T-helper 2 cell (primary cell): Measurements from ENCODE around the gene NAT8.
"Not testable (repeated sequence)": the region's sequence is repeated elsewhere in the genome, so short reads cannot be mapped to it uniquely, and the experiment has no call there.

Experiments used
- DNase-seq, 5 experiments: peaks; one replicate each; pipeline versions ENCODE4 v3.0.0 to v3.0.0-alpha.2; 2012 to 2022

Gene NAT8

DNA sequence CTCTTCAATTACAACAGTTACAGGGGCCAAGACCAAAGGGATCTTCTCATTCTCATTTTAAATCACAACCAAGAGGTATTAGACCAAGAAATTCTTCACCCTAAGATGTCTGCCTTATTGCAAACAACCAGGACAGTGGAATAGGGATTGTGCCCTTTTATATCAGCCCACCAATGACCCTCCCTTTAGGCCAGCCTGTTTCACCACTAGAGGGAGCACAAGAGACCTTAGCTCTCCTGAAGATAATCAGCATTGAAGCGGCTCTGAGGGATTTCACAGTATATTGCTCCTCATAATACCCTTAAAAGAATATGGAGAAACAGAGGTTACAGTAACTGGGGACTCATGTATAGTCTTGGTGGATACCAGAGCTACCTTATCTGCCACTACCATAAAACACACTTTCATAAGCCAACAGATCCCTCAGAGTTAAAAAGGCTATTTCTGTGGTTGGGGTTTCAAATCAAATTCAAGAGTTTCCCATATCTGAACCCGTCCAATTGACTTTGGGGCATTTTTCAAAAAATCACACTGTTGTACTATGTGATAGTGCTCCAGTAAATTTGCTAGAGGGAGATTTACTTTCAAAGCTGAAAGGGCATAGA, 11.5 kb downstream of the NAT8 start:
- not testable (repeated sequence) for DNase-seq

DNA sequence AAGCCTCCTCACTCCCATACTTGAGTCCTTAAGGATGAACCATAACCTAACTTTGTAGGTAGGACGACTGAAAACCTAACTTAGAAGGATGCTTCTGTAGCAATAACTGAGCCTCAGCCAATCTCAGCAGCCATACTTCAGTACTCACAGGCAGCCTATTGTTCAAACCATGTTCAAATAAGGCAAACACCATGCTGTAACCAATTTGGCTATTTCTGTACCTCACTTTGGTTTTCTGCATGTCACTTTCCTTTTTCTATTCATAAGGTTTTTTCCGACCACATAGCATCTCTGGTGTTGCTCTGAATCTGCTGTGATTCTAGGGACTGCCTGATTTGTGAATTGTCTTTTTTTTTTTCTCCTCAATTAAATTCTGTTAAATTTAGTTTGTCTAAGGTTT, 13.7 kb downstream of the NAT8 start:
- not testable (repeated sequence) for DNase-seq

DNA sequence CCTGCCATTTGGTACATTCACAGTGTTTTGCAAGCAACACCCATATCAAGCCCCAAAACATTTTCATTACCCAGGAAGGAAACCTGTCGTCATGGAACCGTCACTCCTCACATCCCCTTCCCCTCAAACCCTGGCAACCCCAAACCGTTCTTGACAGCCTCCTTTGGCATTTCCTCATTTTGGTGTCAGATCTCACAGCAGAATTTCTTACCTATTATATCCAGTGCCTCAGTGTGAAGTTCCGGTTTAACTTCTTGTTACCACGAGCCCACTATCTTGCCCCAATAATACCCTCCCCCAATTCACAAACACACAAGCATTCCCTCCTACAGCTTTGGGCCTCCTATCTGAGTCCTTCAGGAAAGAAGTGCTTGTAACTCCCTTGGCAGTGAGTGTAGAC, 16.0 kb downstream of the NAT8 start:
- not testable (repeated sequence) for DNase-seq

DNA sequence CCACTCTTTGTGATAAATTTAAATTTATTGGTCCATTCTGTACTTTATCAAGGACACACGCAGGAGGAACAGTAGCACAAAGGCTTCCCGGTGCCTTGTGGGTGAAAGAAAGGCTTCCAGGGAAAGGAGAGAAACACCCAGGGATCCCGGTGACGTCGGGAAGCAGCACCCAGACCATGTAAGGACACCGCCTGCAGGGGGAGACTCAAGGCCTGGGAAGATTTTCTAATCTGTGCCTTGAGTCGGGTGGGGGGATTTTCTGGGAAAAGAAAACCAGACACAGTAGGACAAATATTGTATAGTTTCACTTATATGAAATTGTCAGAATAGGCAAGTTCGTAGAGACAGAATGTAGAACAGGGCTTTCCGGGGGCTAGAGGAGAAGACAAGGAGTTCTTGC, 17.6 kb downstream of the NAT8 start:
- DNase-seq: not testable (repeated sequence)

DNA sequence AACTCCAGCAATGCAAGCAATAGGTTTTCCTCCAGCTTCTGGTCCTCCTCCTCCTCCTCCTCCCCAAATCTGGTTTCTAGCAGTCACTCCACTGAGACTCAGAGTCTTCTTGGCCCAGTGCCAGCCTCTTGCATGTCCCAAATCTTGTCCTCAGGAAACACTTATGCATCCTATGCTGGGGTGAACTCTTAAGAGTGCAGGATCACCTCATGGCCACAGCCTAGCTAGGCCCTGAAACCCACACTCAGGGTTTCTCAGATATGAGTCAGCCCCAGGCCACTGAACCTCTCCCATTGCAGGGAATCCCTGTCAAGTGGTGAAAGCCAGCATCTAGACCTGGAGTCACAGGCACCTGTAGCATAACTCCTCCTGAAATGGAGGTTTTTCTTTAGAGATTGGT, 18.2 kb downstream of the NAT8 start:
- DNase-seq: not testable (repeated sequence)

DNA sequence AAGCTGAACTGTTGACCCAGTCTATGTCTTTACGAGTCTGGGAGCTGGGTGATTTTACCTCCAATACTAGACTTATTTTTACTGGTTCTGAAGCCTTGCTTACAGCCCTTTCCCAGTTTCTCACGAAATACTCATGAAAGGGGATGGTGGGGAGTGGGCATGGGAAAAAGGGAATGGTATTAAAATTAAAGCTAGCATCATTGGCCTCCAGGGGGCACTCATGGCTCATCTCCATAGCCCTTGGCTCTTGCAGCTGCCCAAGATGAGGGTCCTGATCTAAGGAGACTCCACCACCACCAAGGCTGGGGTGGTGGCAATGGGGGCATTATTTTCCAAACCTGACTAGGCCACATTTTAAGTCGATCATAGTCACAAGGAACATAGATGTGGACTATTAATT, 22.3 kb downstream of the NAT8 start:
- DNase-seq: not testable (repeated sequence)

DNA sequence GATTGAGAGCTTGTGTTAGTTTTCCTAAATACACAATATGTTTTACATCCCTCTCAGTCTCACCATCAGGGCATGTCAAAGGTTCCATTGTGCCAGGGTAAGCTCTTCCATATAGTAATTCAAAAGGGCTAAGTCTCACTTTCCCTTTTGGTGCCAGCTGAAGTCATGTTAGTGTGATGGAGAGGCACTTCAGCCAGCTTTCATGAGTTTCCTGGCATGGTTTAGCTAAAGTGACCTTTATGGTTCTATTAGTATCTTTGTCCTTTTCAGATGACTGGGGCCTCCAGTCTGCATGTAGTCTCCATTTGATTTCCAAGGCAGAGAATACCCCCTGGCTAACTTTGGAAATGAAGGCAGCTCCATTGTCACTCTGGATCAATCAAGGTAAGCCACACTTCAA, 27.2 kb downstream of the NAT8 start:
- DNase-seq: no peak

DNA sequence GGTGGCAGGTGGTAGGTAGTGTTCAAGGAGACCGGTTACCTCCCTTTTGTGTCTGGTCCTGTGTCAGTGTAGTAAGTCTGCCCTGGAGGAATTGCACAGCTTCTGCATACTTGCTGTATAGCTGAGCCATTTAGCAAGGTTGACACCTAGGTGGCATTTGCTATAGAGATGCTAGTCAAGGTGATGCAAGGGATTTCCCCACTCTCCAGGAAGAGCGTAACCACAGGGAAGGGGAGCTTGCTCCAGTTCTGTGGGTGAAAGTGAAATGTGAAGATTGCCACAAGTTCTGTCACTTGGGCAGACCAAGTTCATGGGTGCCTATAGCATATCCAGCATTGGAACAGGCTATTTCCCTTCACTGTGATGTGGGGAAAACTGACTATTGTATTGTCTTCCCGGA, 28.1 kb downstream of the NAT8 start:
- peak in 1 of 5 experiments; percentile 6 for DNase-seq

DNA sequence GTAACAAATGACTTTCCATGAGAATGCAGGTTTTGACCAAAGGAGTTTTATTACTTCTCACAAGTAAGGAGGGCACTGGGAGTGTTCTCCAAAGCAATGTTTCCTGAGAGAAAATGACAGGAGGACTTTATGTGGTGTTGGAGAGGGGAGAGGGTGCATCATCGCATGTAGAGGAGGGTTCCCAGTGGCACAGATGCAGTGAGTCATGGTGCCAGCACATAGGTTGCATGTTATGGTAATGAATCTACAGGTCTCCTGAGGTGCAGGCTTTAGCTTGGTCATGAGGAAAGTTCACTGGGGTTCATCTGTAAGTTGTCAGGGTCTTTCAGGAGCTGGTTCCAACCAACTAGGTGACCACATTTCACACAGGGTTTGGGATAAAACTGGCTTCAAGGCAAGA, 30.4 kb downstream of the NAT8 start:
- DNase-seq: no peak

DNA sequence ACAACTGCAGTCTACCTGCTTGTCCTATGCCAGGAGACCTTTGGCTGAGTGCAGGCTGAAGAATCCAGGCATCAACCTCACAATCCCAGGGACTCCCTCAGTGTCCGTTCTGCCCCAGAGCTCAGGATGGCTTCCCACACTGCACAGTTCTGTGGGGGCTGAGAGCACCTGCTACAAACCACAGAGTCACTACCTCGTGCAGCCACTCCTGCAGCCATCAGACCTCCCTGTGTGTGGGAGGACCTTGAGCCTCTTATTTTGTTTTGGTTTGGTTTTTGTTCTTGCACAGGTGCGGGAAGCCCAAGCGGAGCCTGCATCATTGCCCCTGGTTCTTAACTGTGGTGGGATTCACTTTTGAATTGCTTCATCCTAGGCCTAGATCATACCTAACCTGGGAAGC, 31.0 kb downstream of the NAT8 start:
- DNase-seq: no peak

DNA sequence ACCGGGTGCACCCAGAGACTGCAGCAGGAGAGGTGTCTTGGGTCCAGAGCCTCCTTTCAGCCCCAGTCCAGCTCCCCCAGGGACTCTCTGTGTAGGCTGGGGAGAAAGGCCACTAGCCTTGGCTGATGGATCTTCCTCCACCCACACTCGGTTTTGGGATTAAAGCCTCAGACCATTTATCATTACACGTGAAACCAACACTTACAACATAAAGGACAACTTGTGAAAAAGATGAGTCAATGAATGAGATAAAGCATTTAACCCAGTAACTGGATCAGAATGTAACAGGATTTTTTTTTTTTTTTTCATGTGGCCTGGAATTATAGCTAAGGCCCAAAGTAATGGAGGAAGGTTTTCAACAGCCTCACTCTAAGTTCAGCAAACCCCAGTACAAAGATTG, 32.1 kb downstream of the NAT8 start:
- no peak for DNase-seq

DNA sequence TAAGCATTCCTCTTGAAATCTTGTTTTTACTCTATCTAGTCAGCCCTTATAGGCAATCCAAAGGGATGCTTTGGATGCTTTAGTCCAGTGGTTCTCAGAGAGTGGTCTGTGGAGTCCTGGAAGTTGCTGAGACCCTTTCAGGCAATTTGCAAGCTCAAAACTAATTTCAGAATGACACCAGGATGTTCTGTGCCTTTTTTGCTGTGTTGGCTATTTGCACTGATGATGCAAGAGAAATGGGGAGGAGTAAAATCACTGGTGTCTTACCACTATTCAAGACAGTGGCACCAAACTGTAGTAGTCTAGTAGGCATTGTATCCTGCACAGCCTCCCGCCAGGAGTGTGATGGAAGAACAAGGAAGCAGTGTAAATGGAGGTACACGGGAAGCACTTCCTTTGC, 37.6 kb downstream of the NAT8 start:
- DNase-seq: not testable (repeated sequence)

DNA sequence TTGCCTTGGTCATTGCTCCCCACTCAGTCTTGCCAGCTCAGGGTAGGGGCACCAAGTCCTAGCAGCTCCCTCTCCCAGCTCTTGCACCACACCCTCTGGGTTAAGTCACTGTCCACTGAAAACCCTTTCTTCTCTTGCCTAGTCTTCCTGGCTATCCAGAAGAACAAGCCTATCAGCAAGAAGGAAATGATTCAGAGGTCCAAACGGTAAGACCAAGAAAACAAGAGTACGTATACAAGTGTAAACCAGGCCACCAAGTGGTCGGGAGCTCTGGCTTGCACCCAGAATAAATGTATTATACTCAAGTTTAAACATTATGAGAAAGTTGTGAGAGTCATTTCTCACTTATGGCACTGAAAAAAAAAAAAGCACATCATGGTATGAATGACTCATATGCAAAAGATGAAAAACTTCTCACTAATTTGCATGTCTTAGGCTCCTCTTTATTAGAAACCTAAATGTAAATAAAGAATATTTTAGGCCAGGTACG, 39.1 kb downstream of the NAT8 start:
- peak in 1 of 5 experiments; percentile 19 for DNase-seq

DNA sequence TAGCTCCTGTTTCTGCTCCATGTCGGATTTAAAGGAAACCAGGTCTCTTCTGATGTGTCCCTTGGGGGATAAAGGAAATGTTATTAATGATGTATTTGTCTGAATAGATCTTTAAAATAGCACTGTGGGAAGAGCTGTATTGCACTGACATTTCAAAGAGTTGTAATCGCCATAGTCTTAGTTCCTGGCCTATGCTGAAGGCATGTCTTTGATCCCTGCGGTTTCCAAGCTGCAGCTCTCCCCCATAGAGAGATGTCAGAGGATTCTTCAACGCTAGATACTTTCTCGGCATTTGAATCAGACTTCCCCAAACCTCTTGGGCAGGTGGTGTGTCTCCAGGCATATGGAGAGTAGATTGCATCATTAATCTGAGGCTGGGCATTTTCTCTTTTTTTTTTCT, 40.4 kb downstream of the NAT8 start:
- no peak for DNase-seq

DNA sequence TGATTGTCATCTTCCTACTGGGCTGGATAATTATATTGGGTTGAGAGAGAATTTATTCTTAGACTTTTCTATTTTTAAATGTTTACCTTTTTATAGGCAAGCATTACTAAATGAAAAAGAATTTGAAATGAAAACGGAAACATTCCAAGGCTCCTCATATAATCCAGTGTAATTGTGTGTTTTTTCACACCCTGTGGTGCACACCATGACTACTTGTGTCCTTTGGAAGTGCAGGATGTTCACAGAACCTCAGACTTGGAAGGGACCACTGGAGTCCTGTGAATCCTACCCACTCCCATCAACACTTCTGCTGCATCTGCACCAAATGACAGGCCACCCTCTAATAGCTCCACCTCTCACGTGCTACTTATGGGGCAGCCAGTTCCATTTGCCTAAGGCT, 48.0 kb downstream of the NAT8 start:
- no peak for DNase-seq

DNA sequence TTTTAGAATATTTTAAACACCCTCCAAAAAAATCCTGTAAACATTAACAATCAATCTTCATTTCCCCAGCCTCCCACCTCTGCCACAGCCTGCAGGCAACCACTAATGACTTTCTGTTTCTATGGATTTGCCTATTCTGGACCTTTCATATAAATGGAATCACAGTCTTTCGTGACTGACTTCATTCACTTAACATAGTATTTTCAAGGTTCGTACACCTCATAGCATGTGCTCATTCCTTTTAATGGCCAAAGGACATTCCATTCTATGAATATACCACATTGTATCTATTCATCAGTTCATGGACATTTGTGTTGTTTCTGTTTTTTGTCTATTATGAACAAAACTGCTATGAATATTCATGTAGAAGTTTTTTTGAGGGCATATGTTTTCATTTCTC, 48.5 kb downstream of the NAT8 start:
- no peak for DNase-seq
